Adrenal gland (tissue), 5 donors: Measurements from ENCODE around the gene OSM.

Experiments used
- POLR2A ChIP-seq, 2 donors: fragments of 450-650 bp; IDR thresholded peaks; one replicate each; pipeline ENCODE4 v1.6.1; 2017; ENCODE audit warnings: antibody characterized with exemption in 2 of 2, mild to moderate bottlenecking in 2 of 2, moderate library complexity in 1 of 2
- TF ChIP-seq, protein P1 (sequence below), 6 experiments: fragments of 450-650 bp in 4 of 6; fragments of 200-600 bp in 2 of 6; sonication (generic) in 1 of 6; IDR thresholded peaks; 1 replicate in 5 of 6; 2 replicates in 1 of 6; pipeline versions ENCODE4 v1.5.1 to v1.8.0; 2016 to 2021; ENCODE audit warnings: antibody characterized with exemption in 6 of 6, mild to moderate bottlenecking in 2 of 6, moderate library complexity in 1 of 6
- donor health status: DM: no; HTN: no; CAD: no.

DNA sequence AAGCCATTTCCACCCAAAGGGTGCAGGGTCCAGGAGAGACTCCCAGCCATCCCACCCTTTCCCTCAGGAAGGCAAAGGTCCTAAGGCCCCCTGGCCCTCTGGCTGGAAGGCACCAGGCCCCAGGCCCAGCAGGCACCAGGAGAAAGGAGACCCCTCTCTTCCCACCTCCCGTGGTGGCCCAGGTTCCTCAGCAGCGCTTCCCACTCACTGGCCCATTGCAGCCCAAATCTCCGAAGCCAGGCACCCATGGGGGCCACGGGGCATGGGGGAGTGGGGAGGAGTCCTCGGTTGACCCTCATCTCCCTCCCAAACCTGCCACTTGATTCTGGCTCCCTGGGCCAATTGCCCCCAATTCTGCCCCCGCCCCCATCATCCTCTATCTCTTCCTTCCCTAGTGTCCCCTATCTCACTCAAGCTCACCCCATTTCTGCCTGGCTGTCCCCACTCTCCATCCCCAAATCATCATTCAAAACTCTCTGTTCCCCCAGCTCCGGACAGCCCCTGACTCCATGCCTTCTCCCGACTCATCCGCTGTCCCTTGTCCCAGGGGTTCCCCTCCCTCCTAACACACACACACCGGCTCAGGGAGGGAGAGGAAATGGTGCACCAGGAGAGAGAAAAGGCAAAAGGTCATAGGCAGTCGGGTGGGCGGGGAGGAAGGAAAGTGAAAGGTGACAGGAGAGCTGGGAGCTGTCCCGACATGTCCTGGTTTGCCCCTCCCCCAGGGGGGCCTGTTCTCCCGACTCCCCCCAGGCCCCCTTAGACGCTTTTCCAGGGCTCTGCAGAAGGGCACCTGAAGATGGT is 21.3 kb downstream of the OSM start:
- TF ChIP-seq POLR2A (IDR thresholded peaks at IDR 0.05) = no peak
- TF ChIP-seq, protein P1, sequence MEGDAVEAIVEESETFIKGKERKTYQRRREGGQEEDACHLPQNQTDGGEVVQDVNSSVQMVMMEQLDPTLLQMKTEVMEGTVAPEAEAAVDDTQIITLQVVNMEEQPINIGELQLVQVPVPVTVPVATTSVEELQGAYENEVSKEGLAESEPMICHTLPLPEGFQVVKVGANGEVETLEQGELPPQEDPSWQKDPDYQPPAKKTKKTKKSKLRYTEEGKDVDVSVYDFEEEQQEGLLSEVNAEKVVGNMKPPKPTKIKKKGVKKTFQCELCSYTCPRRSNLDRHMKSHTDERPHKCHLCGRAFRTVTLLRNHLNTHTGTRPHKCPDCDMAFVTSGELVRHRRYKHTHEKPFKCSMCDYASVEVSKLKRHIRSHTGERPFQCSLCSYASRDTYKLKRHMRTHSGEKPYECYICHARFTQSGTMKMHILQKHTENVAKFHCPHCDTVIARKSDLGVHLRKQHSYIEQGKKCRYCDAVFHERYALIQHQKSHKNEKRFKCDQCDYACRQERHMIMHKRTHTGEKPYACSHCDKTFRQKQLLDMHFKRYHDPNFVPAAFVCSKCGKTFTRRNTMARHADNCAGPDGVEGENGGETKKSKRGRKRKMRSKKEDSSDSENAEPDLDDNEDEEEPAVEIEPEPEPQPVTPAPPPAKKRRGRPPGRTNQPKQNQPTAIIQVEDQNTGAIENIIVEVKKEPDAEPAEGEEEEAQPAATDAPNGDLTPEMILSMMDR (IDR thresholded peaks at IDR 0.05) = no peak
